ENCODE results near the gene CD248.

GRCh38 chr11:66338276-66339161 is 21.7 kb upstream of the CD248 start:
- TF ChIP-seq EZH2 (IDR thresholded peaks at IDR 0.05; ENCODE audit: low read depth) (no peak), CTCF (conservative IDR thresholded peaks at IDR 0.05) (no peak)
